ENCODE results near the gene ANKRD9.

DNA sequence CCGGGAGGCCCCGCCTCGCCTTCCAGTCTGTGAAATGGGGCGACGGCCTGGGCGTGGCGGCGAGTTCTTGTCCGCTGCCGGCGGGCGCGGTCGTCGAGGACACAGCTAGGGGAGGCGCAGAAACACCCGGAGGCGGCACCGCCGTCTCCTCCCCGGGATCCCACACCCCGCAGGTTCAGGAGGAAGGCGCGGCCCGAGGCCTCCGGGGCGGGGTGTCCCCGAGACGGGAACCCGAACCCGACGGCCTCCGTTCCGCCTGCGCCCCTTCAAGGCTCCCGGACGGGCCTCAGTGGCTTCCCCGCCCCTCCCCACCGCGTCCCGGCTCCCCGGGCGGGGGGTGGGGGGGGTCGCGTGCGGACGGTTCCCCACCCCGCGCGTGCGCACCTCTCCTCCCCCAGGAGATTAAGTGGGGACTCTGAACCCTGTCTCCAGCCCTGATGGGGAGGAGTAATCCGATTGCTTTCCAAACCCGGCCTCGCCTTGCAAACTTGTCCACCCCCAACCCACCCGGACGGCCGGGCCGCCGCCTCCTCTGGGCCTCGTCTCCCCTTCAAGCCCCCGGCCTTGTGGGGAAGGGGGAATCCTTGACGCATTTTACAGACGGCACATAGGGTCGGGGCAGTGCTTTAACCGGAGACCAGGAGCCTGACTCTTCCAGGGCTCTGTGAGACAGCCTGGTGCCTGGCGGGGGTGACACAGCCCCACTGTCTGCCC lies 35.3 kb upstream of the ANKRD9 start:
- no peak for TF ChIP-seq CTCF (IDR thresholded peaks at IDR 0.05; ENCODE audit: poor library complexity)
- TF ChIP-seq EZH2 (IDR thresholded peaks at IDR 0.05; ENCODE audit: borderline replicate concordance): no peak

All from hepatocyte (in vitro differentiated cells).